Ovary (tissue), 3 donors: Measurements from ENCODE around the gene DHRS12.

Source experiments
- EP300 ChIP-seq: sonication (generic); formaldehyde crosslinking; IDR thresholded peaks from one replicate; pipeline ENCODE4 v1.6.1; 2017; ENCODE audit warnings: antibody characterized with exemption
- POLR2A ChIP-seq: fragments of 450-650 bp; IDR thresholded peaks from one replicate; pipeline ENCODE4 v1.6.1; 2017; ENCODE audit warnings: antibody characterized with exemption, mild to moderate bottlenecking, moderate library complexity
- TF ChIP-seq, protein P1 (sequence below), 3 donors: fragments of 450-650 bp in 2 of 3; fragments of 200-600 bp in 1 of 3; IDR thresholded peaks; one replicate each; pipeline versions ENCODE4 v1.5.1 to v1.8.0; 2016 to 2022; ENCODE audit warnings: antibody characterized with exemption in 3 of 3, mild to moderate bottlenecking in 1 of 3
- donor health status: DM: no; HTN: no; CAD: no.

DNA sequence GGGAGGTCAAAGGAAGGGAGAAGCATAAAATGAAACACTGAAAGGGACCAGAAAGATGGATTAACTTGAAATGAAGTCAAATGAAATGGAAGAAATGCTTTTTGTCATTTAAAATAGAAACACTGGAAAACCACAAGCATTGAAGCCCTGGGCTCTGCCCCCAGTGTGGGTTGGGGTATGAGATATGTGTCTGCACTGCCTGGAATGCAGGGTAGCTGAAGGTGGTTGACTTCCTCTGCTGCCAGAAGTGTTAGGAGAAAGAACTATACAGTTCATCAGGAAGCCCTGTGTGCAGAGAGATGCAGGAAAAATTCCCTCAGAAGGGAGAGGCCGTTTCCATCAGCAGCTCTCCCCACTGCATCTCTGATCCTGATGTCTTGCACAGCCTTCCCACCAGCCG, 69.2 kb downstream of the DHRS12 start:
- TF ChIP-seq, protein P1, sequence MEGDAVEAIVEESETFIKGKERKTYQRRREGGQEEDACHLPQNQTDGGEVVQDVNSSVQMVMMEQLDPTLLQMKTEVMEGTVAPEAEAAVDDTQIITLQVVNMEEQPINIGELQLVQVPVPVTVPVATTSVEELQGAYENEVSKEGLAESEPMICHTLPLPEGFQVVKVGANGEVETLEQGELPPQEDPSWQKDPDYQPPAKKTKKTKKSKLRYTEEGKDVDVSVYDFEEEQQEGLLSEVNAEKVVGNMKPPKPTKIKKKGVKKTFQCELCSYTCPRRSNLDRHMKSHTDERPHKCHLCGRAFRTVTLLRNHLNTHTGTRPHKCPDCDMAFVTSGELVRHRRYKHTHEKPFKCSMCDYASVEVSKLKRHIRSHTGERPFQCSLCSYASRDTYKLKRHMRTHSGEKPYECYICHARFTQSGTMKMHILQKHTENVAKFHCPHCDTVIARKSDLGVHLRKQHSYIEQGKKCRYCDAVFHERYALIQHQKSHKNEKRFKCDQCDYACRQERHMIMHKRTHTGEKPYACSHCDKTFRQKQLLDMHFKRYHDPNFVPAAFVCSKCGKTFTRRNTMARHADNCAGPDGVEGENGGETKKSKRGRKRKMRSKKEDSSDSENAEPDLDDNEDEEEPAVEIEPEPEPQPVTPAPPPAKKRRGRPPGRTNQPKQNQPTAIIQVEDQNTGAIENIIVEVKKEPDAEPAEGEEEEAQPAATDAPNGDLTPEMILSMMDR (IDR thresholded peaks at IDR 0.05), result no peak
- no peak for TF ChIP-seq POLR2A
- TF ChIP-seq EP300, result no peak
